Prostate gland (tissue), 2 donors: ENCODE data around the gene MBNL2.

Source experiments
- CTCF ChIP-seq, 4 experiments: fragments of 200-600 bp in 2 of 4; fragments of 450-650 bp in 2 of 4; sonication (generic) in 2 of 4; IDR thresholded peaks; 1 replicate in 3 of 4; 2 replicates in 1 of 4; pipeline ENCODE4 v1.5.1; 2016 to 2019; ENCODE audit warnings: antibody characterized with exemption in 4 of 4, mild to moderate bottlenecking in 2 of 4, moderate library complexity in 2 of 4
- POLR2AphosphoS5 ChIP-seq: sonication (generic); formaldehyde crosslinking; IDR thresholded peaks from one replicate; pipeline ENCODE4 v1.6.1; 2017; ENCODE audit warnings: antibody characterized with exemption

GRCh38 chr13:97266772-97267417 is 44.8 kb downstream of the MBNL2 start:
- TF ChIP-seq POLR2AphosphoS5 = no peak
- no peak for TF ChIP-seq CTCF (IDR thresholded peaks at IDR 0.05)
